SU-DHL-6 (cell line): ENCODE measurements around the gene ZNF431.

Experiments used
- CTCF ChIP-seq: fragments of 200-600 bp; sonication (generic); IDR thresholded peaks from one replicate; pipeline ENCODE4 v1.5.1; 2017; ENCODE audit warnings: antibody characterized with exemption, mild to moderate bottlenecking, low read length, moderate library complexity; ENCODE audit not compliant: insufficient read depth, poor library complexity, severe bottlenecking
- EZH2phosphoT487 ChIP-seq: fragments of 200-600 bp; sonication (generic), shearing (Covaris generic); conservative IDR thresholded peaks from 2 replicates; pipeline ENCODE4 v1.6.1; 2018; ENCODE audit warnings: mild to moderate bottlenecking, antibody characterized with exemption, low read length, moderate library complexity, mixed read lengths

- no peak for TF ChIP-seq CTCF
- no peak for TF ChIP-seq EZH2phosphoT487
These were observed 8.2 kb upstream of the ZNF431 start for GRCh38 chr19:21133633-21134032.
